Esophagus muscularis mucosa (tissue), 4 donors: ENCODE measurements around the gene PCSK4.

Experiments used
- CTCF ChIP-seq, 3 experiments: fragments of 200-600 bp in 2 of 3; fragments of 450-650 bp in 1 of 3; sonication (generic) in 2 of 3; IDR thresholded peaks; one replicate each; pipeline ENCODE4 v1.5.1; 2017 to 2019; ENCODE audit warnings: antibody characterized with exemption in 3 of 3, mild to moderate bottlenecking in 2 of 3, moderate library complexity in 1 of 3
- EP300 ChIP-seq: sonication (generic); formaldehyde crosslinking; IDR thresholded peaks from one replicate; pipeline ENCODE4 v1.6.1; 2017; ENCODE audit warnings: antibody characterized with exemption
- POLR2A ChIP-seq: fragments of 450-650 bp; IDR thresholded peaks from one replicate; pipeline ENCODE4 v1.6.1; 2017; ENCODE audit warnings: antibody characterized with exemption, moderate library complexity, mild to moderate bottlenecking, low read depth
- POLR2AphosphoS5 ChIP-seq, 2 donors: sonication (generic); formaldehyde crosslinking; IDR thresholded peaks; one replicate each; pipeline ENCODE4 v1.6.1; 2017; ENCODE audit warnings: antibody characterized with exemption in 2 of 2

- TF ChIP-seq CTCF (IDR thresholded peaks at IDR 0.05), result peak; percentile 98 to 99 (median 98)
- TF ChIP-seq POLR2A, result peak; percentile 86
- no peak for TF ChIP-seq EP300
- peak; percentile 98 to 99 for TF ChIP-seq POLR2AphosphoS5 (IDR thresholded peaks at IDR 0.05)
Measured at GRCh38 chr19:1438035-1438932, 51.9 kb downstream of the PCSK4 start, which contains the start of gene RPS15.
